Measurements from ENCODE around the gene UGT1A6. TPM values are rescaled to one million over a fixed set of nuclear protein-coding genes. Genes with fewer than 3 reads are reported as not detected.
A peak's percentile ranks its signal among the peaks of the same experiment; 100 is the strongest.

The UGT1A6 gene
- total and polyA plus RNA-seq, 10 donors, result not detected

DNA sequence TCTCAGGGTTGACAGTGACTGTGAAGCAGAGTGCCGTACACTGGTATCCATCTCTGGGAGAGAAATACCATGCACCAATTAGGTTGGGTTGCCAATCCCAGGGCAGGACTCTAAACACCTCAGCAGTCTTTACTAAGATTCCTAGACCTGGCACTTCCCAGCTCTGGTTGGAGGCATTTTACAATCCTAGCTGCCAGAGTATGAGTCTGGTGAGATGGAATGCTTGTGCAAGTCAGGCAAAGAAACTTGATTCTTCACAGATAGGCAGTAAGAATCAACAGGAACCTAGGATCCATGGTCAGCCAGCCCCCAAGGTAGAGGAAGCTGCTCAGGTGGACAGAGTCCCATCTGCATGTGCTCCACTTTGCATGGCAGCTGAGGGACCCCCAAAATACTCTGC lies 14.0 kb downstream of the UGT1A6 start:
- no peaks in the 10 kb centered on the region for H3K36me3 ChIP-seq
- 3 to 96% (median 54%) methylated on average over 1 of the region's 1 CpG for WGBS, 5 donors
- H3K27me3 ChIP-seq (replicated peaks in 1 of 7), result peaks cover 0 to 9% (median 0%) of the 10 kb centered on the region in 7 donors
- DNase-seq, result no peak
- no peaks in the 10 kb centered on the region for H3K4me1 ChIP-seq
- no peak overlapping the region for H3K27ac ChIP-seq
- intact Hi-C loops (cut with DNase I; ENCODE audit: low total_unique reads), result no loop called here
- H3K9me3 ChIP-seq, result peaks cover 0 to 14% (median 2%) of the 10 kb centered on the region in 8 donors
- no peak for TF ChIP-seq POLR2A (IDR thresholded peaks at IDR 0.05)
- TF ChIP-seq, protein P1, sequence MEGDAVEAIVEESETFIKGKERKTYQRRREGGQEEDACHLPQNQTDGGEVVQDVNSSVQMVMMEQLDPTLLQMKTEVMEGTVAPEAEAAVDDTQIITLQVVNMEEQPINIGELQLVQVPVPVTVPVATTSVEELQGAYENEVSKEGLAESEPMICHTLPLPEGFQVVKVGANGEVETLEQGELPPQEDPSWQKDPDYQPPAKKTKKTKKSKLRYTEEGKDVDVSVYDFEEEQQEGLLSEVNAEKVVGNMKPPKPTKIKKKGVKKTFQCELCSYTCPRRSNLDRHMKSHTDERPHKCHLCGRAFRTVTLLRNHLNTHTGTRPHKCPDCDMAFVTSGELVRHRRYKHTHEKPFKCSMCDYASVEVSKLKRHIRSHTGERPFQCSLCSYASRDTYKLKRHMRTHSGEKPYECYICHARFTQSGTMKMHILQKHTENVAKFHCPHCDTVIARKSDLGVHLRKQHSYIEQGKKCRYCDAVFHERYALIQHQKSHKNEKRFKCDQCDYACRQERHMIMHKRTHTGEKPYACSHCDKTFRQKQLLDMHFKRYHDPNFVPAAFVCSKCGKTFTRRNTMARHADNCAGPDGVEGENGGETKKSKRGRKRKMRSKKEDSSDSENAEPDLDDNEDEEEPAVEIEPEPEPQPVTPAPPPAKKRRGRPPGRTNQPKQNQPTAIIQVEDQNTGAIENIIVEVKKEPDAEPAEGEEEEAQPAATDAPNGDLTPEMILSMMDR (IDR thresholded peaks at IDR 0.05 in 8 of 11, conservative IDR thresholded peaks at IDR 0.05 in 3 of 11), result no peak
- no peak for TF ChIP-seq POLR2AphosphoS5 (IDR thresholded peaks at IDR 0.05)
- no peak overlapping the region for H3K4me3 ChIP-seq

DNA sequence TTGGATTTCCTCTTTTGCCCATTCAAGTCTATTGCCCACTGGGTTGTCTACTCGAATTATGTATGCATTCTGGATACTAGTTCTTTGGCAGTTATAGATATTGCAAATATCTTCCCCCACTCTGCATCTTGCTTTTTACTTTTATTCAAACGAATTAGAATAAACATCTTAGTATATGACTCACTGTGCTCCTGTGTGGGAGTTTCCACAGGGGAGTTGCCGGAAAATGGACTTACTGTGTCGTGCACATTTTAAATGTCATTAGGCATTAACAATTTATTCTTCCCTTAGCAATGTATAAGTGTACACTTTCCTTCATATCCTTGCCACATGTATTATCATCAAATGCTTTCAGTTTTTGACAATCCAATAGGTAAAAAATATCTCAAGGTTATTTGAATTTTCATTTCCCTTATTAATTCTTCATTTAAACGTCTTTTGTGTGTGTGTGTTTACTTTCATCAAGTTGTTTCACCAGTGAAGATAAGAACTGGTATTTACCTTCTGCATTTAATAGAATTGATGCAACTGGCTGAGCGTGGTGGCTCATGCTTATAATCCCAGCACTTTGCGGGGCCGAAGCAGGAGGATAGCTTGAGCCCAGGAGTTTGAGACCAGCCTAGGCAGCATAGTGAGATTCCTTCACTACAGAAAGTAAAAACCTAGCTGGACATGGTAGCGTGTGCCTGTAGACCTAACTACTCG lies 15.4 kb downstream of the UGT1A6 start:
- intact Hi-C loops (cut with DNase I; ENCODE audit: low total_unique reads), result no loop called here
- Histone ChIP-seq H3K36me3 (no peaks in the 10 kb centered on the region), H3K9me3 (peaks cover 0 to 14% (median 2%) of the 10 kb centered on the region in 8 donors), H3K27ac (no peak overlapping the region), H3K4me3 (no peak overlapping the region), H3K27me3 (replicated peaks in 1 of 7) (peaks cover 0 to 14% (median 0%) of the 10 kb centered on the region in 7 donors), H3K4me1 (no peaks in the 10 kb centered on the region)
- 74 to 84% (median 79%) methylated on average over 10 of the region's 10 CpGs for WGBS, 5 donors
- TF ChIP-seq, protein P1 (IDR thresholded peaks at IDR 0.05 in 8 of 11, conservative IDR thresholded peaks at IDR 0.05 in 3 of 11), result no peak
- DNase-seq, result no peak

DNA sequence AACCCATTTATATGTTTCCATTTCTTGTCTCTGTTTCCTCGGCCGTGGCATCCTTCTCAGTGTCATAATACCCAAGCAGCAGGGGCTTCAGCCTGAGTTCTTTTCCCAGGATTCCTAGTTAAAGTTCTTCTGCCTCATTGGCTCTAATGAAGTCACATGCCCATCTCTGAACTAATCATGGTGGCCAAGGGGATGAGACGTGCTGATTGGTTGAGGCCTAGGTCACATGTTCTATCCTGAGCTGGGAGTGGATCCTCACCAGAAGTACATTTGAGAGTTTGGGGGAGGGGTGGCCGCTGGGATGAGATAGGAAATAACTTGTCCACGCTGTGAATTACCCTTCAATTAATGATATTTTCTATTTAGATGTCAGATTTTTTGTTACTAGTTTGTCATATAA lies 16.3 kb downstream of the UGT1A6 start:
- Histone ChIP-seq H3K27me3 (replicated peaks in 1 of 7) (peaks cover 0 to 14% (median 0%) of the 10 kb centered on the region in 7 donors), H3K27ac (no peak overlapping the region), H3K4me3 (no peak overlapping the region), H3K4me1 (no peaks in the 10 kb centered on the region), H3K36me3 (no peaks in the 10 kb centered on the region), H3K9me3 (peaks cover 0 to 8% (median under 1%) of the 10 kb centered on the region in 8 donors)
- 63 to 95% (median 83%) methylated on average over 5 of the region's 5 CpGs for WGBS, 5 donors
- TF ChIP-seq, protein P1 (IDR thresholded peaks at IDR 0.05 in 8 of 11, conservative IDR thresholded peaks at IDR 0.05 in 3 of 11), result no peak
- TF ChIP-seq POLR2A (IDR thresholded peaks at IDR 0.05) (no peak), POLR2AphosphoS5 (IDR thresholded peaks at IDR 0.05) (no peak)
- intact Hi-C loops (cut with DNase I; ENCODE audit: low total_unique reads), result no loop called here
- DNase-seq, result no peak

DNA sequence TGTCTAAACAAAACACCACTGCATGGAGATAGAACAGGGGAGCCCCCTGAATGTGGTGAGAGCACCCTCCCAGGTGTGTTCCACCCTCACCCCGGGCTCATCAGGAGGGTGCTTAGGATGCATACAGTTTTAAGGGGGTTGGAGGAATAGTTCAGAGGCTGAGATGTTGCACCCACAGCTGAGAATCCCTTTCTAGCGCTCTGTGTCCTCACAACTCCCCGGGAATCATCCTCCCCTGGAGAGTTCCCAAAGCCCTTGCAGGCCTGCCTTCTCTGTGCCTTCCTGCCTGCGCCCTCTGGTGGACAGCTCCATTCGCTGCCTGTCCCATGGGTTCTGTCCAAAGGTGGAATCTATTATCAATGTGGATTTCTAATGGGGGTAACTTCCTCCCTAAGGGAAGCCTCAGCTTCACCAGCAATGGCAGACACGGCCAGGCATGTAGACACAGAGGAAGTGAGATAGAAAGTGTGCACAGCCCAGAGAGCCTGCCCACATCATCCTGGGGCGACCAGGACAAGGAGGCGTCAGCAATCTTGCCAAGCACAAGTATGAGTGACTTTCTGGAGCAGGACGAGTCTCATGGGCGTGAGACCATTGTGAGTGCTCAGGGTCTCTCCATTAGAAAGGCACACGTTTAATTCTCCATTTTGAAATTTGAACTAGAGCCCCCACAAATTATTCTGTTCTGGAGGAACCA lies 18.8 kb downstream of the UGT1A6 start:
- DNase-seq, result peak; percentile 89
- Histone ChIP-seq H3K4me1 (no peaks in the 10 kb centered on the region), H3K4me3 (no peak overlapping the region), H3K27me3 (replicated peaks in 1 of 7) (peaks cover 0 to 21% (median 0%) of the 10 kb centered on the region in 7 donors), H3K27ac (no peak overlapping the region), H3K36me3 (no peaks in the 10 kb centered on the region), H3K9me3 (no peaks in the 10 kb centered on the region)
- intact Hi-C loops (cut with DNase I; ENCODE audit: low total_unique reads), result no loop called here
- WGBS, 5 donors, result 36 to 43% (median 38%) methylated on average over 11 of the region's 11 CpGs
- TF ChIP-seq POLR2AphosphoS5 (IDR thresholded peaks at IDR 0.05), result no peak
- no peak for TF ChIP-seq POLR2A (IDR thresholded peaks at IDR 0.05)
- TF ChIP-seq, protein P1 (IDR thresholded peaks at IDR 0.05 in 8 of 11, conservative IDR thresholded peaks at IDR 0.05 in 3 of 11), result peak; percentile 48 to 88 (median 80)

All from spleen (tissue), 11 donors.